ENCODE data around the gene WBP2.

The WBP2 gene

DNA sequence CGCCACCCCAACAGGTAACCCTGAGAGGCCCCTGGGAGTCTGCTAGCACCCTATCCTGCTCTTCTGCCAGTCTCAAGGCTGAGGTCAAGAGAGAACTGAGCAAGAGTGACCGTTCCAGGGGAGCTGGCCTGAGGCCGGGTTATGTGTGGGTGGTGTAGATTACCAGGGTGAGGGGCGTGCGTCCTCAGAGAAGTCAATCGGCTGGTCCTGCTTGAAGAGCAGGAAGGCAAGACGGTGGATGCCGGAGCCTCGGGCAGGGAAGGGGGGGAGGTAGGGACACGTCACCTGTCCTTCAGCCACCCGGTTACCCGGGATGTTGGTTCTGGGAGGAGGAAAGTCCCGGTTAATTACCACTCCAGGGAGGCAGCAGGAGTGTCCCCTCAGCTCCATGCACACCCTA is 44.2 kb upstream of the WBP2 start:
- Mint-ChIP-seq H3K27ac (no peak overlapping the region), H3K4me1 (peaks cover 27% of the 10 kb centered on the region), H3K27me3 (ENCODE audit: low read depth, poor library complexity) (peaks cover 2% of the 10 kb centered on the region), H3K4me3 (no peak overlapping the region), H3K9me3 (no peaks in the 10 kb centered on the region), H3K36me3 (ENCODE audit: low read depth) (peaks cover 18% of the 10 kb centered on the region)
- TF ChIP-seq, protein P1, sequence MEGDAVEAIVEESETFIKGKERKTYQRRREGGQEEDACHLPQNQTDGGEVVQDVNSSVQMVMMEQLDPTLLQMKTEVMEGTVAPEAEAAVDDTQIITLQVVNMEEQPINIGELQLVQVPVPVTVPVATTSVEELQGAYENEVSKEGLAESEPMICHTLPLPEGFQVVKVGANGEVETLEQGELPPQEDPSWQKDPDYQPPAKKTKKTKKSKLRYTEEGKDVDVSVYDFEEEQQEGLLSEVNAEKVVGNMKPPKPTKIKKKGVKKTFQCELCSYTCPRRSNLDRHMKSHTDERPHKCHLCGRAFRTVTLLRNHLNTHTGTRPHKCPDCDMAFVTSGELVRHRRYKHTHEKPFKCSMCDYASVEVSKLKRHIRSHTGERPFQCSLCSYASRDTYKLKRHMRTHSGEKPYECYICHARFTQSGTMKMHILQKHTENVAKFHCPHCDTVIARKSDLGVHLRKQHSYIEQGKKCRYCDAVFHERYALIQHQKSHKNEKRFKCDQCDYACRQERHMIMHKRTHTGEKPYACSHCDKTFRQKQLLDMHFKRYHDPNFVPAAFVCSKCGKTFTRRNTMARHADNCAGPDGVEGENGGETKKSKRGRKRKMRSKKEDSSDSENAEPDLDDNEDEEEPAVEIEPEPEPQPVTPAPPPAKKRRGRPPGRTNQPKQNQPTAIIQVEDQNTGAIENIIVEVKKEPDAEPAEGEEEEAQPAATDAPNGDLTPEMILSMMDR (IDR thresholded peaks at IDR 0.05) = no peak
- no peak for DNase-seq

DNA sequence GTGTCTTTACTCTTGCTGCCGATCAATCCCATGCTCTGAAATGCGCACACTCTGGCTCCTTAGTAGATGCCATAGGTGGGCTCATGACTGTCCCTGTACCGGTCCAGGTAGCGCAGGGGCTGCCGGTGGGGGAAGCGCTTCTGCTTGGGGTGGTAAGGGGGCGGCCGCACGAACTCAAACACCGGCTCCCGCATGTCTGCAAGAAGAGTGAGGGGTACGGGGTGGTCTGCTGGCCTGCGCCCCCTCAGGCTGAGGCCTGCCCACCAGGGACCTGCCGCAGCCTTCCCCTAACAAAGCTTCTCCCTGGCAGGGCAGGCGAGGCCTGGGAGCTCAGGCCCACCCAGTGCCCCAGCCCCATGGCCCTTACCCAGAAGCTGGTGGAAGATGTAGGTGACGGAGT is 43.7 kb upstream of the WBP2 start:
- Mint-ChIP-seq H3K4me3 (no peak overlapping the region), H3K9me3 (no peaks in the 10 kb centered on the region)
- TF ChIP-seq, protein P1 (IDR thresholded peaks at IDR 0.05) = no peak

DNA sequence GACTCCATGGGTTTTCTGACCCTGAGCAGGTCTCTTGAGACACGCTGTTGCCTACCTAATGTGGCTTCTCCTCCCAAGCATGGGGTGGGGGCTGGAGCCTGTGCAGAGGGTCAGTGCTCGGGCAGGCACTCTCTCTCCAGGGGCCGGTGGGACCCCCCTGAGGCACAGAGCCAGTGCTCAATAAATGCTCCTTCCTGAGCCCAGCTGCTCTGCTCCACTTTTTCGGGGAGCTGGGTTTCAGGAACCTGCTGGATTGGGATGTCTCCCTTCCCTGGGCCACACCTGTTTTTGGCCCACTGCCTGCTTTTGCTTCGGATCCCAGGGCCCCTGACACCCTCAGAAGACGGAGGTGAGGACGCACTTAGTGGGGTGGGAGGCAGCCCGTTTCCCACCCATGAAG is 42.9 kb upstream of the WBP2 start:
- peaks cover 18% of the 10 kb centered on the region for H3K36me3 Mint-ChIP-seq (ENCODE audit: low read depth)
- H3K4me3 Mint-ChIP-seq = peak overlapping the region; percentile 74
- H3K4me1 Mint-ChIP-seq = peaks cover 31% of the 10 kb centered on the region
- peaks cover 9% of the 10 kb centered on the region for H3K27me3 Mint-ChIP-seq (ENCODE audit: low read depth, poor library complexity)
- no peaks in the 10 kb centered on the region for H3K9me3 Mint-ChIP-seq
- TF ChIP-seq, protein P1 (IDR thresholded peaks at IDR 0.05) = no peak
- no peak overlapping the region for H3K27ac Mint-ChIP-seq
- no peak for DNase-seq

More for the DNA sequence above, 43.7 kb upstream of the WBP2 start:
- DNase-seq = no peak
- Mint-ChIP-seq H3K4me1 (peaks cover 28% of the 10 kb centered on the region), H3K36me3 (ENCODE audit: low read depth) (peaks cover 18% of the 10 kb centered on the region), H3K27ac (no peak overlapping the region), H3K27me3 (ENCODE audit: low read depth, poor library complexity) (peaks cover 8% of the 10 kb centered on the region)

DNA sequence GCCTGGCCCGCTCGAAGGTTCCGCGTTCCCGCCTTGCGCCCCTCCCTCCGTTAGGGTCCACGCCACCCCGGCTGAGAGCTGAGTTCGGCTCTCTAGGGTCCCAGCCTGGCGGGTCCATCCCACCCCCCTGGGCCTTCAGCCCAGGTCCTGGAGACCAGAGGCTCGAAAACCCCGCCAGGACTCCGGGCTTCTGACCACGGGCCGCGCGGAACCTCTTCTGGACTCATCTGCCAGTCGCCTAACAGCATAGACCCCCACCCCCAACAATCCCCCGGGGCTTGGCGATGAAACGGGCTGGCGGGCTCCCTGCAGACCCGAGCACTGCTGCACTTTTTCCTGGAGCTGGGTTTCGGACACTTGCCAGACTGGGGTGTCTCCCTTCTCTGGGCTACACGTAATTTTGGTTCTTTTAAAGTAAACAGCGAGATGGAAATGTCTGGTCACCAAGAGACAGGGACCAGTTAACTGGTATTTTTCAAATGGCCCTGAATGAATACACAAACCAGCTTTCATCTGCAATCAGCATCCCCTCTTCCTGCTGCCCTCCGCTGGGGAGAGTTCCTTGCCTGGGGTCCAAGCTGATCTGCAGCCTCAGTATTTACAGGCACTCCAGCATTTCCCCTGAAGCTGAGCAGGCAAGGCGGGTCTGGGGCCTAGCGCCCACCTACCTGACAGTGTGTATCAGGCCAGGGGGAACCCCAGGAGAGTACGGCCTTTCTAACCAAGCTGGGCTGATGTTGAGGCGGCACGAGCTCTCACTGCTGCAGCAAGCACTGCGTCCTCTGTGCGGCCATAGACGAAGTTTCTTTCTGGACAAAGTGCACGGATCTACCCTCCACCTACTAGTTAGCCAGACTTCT is 42.3 kb upstream of the WBP2 start:
- H3K4me1 Mint-ChIP-seq = peaks cover 31% of the 10 kb centered on the region
- peaks cover 18% of the 10 kb centered on the region for H3K36me3 Mint-ChIP-seq (ENCODE audit: low read depth)
- TF ChIP-seq, protein P1 (IDR thresholded peaks at IDR 0.05) = no peak
- no peak for DNase-seq
- no peaks in the 10 kb centered on the region for H3K9me3 Mint-ChIP-seq
- peaks cover 9% of the 10 kb centered on the region for H3K27me3 Mint-ChIP-seq (ENCODE audit: low read depth, poor library complexity)
- H3K4me3 Mint-ChIP-seq = peak overlapping the region; percentile 74
- H3K27ac Mint-ChIP-seq = peak overlapping the region; percentile 39

DNA sequence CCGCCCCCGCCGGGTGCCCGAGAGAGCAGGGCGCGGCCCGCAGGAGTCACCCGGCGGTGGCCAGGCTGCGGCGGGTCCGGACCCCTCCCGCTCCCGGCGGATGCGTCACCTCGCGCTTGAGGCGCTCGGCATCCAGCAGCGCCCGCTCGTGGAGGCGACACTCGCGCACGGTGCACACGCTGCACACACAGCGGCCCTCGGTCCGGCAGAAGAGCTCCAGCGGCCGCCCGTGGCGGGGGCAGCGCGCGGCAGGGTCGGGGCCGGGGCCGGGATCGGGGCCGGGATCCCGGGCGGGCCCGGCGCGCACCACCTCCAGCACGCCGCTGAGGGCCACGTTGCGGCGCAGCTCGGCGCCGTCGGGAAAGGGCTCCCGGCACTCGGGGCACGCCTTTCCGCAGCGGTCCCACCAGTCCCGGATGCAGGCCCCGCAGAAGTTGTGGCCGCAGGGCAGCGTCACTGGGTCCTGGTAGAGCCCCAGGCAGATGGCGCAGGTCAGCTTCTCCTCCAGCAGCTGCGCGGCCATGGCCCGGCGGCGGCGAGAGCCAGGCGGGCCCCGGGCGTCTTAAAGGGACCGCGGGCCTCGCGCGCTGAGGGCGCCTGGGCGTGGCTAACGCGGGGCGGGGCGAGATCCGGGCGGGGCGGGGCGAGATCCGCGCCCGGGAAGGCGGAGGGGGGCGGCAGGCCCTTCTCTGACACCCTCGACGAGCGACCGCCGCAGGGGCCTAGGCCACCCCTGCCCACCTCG is 41.5 kb upstream of the WBP2 start, which contains the start of gene TRIM65:
TRIM65 (minus strand) TSS at position 537 of the 745 bp plus-strand sequence; CDS start at position 523, 14 bp downstream.
- H3K9me3 Mint-ChIP-seq = no peaks in the 10 kb centered on the region
- H3K36me3 Mint-ChIP-seq (ENCODE audit: low read depth) = peaks cover 18% of the 10 kb centered on the region
- TF ChIP-seq, protein P1 (IDR thresholded peaks at IDR 0.05) = no peak
- H3K27me3 Mint-ChIP-seq (ENCODE audit: low read depth, poor library complexity) = peaks cover 9% of the 10 kb centered on the region
- peaks cover 31% of the 10 kb centered on the region for H3K4me1 Mint-ChIP-seq
- peak; percentile 84 for DNase-seq
- peak within 1 kb of the TSS; percentile 39 for H3K27ac Mint-ChIP-seq
- H3K4me3 Mint-ChIP-seq = peak within 1 kb of the TSS; percentile 74

Measured in nephron progenitor cell (in vitro differentiated cells).